Peyer's patch (tissue), 4 donors: Measurements from ENCODE around the gene ALDOB.

Experiments used
- POLR2A ChIP-seq, 2 donors: fragments of 450-650 bp; IDR thresholded peaks; one replicate each; pipeline ENCODE4 v1.5.1; 2017; ENCODE audit warnings: antibody characterized with exemption in 2 of 2, mild to moderate bottlenecking in 2 of 2, moderate library complexity in 2 of 2
- TF ChIP-seq, protein P1 (sequence below), 6 experiments: fragments of 450-650 bp in 4 of 6; fragments of 200-600 bp in 2 of 6; sonication (generic) in 1 of 6; IDR thresholded peaks; one replicate each; pipeline ENCODE4 v1.5.1; 2017 to 2019; ENCODE audit warnings: antibody characterized with exemption in 6 of 6, mild to moderate bottlenecking in 3 of 6, moderate library complexity in 1 of 6

GRCh38 chr9:101442736-101443135 is 7.2 kb upstream of the ALDOB start:
- TF ChIP-seq, protein P1, sequence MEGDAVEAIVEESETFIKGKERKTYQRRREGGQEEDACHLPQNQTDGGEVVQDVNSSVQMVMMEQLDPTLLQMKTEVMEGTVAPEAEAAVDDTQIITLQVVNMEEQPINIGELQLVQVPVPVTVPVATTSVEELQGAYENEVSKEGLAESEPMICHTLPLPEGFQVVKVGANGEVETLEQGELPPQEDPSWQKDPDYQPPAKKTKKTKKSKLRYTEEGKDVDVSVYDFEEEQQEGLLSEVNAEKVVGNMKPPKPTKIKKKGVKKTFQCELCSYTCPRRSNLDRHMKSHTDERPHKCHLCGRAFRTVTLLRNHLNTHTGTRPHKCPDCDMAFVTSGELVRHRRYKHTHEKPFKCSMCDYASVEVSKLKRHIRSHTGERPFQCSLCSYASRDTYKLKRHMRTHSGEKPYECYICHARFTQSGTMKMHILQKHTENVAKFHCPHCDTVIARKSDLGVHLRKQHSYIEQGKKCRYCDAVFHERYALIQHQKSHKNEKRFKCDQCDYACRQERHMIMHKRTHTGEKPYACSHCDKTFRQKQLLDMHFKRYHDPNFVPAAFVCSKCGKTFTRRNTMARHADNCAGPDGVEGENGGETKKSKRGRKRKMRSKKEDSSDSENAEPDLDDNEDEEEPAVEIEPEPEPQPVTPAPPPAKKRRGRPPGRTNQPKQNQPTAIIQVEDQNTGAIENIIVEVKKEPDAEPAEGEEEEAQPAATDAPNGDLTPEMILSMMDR (IDR thresholded peaks at IDR 0.05), result no peak
- no peak for TF ChIP-seq POLR2A (IDR thresholded peaks at IDR 0.05)
